DMS53 (cell line): Measurements from ENCODE around the gene UTRN.

Experiments
- DNase-seq: peaks from one replicate; lab custom pipeline; 2025; lab: John Stamatoyannopoulos, UW

The UTRN gene

DNA sequence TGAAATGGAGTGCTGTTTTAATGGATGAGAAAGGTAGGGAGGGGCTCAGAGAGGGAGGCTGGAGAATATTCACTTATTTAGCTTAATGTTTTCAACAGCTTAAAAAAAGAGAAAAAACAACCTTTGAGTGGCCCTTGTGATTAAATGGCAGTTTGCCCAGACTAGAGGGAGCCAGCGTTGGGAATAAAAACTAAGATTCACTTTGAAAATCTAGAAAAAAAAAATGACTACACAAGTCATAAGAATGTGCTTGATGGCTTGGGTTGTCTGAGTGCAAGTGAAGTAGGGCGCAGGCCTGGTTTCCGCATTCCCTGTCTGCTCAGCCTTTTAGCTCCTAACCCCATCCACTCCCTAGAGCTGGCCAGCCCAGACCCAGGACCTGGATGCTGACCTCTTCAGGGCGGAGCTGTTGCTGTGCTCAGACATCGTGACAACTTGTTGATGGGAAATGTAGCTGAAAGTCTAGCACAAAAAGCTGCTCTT, 28.9 kb downstream of the UTRN start:
- peak; percentile 44 for DNase-seq

DNA sequence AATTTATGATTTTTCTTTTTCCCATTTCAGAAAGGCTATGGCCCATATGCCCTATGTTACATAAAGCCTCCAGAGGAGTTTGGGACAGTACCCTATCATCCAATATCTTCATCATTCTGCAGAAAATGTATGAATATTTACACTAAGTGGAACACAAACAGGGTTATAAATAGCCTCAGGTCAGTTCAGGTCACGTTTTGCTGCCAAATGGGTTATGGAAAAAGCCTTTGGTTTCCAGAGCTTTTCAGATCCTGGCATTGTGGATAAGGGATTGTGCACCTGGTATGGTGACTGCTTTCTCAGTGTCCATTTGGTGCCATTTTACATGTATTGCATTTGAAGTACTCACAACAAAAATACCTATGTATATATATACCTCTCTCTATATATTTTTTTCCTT, 29.4 kb downstream of the UTRN start:
- peak; percentile 14 for DNase-seq

DNA sequence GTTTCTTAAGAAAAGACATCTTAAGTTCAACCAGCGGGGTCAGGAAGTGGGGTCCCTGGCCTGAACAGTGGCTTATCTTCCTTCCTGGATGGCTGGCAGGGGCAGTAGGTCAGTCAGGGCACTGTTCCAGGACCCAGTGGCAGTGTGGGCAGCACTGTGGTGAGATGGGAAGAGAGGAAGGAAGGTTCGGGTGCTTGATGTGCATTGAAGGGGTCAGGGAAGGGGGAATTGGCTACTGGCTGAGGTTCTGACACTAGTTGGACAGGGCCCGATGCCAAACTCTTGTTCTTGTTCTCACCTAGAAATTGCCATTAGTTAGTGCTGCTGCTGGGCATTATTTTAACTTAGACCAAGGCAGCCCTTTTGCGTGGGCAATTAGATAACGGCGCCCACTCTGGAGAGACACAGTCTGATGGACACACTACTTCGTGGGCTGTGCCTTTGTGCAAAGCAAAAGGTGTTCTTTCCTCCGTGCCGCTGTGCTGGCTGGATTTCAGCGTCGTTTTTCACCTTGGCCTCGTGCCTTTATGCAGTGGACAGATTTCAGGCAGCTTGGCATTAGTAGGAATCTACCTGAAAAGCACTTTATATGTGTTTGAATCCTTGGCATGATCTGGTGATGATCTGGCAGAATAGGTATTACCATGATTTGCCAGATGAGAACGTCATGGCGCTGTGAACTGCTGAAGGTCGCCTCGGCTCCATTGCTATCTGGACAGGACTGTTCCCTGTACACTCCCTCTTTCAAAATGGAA, 30.3 kb downstream of the UTRN start:
- DNase-seq = no peak

DNA sequence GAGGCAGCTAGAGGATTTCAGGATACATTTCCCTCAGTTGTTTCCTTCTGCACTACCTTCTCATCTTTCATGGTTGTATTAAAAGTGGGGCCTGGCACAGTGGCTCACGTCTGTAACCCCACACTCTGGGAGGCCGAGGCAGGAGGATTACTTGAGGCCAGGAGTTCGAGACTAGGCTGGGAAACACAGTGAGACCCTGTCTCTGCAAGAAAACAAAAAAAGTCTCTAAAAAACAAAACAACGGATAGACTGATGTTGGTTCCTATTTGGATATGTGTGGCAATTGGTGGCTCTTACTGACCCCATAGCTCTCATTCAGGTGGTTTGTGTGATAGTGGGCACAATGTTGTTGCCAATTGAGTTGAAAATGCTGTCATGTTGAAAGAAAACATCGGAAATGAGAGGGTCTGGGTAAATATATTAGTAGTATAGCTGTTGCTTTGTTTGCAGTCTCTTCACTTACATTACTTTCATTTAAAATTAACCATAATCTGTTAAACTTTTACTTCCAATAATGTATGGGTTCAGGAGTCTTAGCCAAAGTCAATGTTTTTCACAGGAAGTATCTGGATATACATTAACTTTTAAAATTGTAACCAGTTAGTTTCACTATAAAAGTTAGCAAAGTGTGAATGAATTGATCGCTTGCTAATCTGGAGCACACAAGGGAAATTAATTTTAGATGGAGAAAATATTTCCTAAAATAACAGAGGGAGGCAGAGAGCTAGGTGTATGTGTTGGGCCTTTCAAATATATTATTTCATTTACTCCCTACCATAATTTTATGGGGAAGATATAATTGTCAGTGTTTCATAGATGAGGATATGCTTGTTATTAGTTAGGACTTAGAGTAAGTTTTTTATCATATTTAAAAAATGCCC, 31.1 kb downstream of the UTRN start:
- no peak for DNase-seq

DNA sequence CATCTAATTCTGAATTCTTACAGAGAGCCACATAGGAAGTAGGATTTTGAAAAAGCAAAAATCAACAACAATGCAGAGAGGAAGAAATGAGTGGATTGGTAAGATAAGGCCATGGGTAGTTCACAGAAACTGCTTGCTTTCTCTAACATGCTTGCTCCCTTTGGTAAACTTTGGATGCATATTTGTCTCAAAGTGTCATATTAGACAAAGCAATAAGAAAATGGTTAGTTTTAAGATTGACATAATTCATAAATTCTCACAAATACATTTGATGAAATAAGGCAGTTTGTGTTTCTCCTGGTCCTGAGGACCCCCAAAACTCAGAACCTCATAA, 31.7 kb downstream of the UTRN start:
- no peak for DNase-seq

DNA sequence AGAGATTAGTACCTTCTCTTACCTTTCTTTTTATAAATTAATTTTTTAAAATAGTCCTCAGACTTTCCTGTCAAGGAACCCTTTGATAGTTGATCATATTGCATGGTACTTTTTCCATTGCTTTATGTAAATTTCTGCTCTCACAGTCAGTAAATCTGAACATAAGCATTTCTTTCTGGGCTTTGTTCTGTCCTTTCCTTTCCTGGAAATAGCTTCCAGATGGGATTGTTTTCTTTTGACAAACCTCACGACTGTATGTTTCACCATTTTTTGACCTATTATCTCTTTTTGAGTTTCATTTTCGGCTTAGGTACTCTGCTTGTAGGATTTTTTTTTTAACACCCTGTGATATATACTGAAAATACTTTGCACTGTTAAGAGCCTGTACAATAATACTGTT, 32.6 kb downstream of the UTRN start:
- no peak for DNase-seq

DNA sequence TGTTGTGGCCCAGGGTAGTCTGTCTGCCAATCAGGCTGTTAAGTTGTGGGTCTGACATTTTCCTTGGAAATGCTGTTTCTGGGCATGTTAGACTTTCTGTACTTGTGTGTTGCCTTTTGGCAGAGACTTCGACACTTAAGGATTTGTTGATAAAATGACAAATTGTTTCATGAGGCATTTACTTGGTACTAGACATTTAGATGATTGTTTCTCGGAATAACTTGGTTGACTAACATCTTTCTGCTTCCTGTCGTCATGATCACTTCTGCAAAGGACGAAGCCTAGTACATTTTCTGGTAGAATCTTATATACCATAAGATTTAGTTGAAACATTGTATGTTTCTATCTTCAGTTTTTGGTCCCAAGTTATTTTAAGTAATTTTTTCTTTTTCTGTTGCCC, 34.1 kb downstream of the UTRN start:
- no peak for DNase-seq

DNA sequence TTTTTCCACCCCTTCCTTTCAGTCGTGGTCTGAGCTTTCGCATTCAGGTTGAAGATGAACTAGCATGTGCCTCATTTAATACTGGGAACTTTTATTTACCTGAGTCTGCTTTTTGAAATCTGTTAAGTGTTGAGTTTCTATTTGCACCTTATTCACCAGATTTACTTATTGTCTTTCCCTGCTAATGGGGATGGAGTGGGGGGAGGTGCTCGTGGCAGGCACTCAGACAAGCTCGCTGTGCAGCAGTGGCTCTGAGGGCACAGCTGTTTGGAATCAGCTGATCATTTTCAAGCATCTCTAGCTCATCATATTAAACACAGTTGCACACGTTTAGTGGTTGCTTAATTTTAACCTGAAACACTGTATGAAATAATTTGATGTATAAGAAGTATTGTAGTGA, 35.6 kb downstream of the UTRN start:
- peak; percentile 54 for DNase-seq

DNA sequence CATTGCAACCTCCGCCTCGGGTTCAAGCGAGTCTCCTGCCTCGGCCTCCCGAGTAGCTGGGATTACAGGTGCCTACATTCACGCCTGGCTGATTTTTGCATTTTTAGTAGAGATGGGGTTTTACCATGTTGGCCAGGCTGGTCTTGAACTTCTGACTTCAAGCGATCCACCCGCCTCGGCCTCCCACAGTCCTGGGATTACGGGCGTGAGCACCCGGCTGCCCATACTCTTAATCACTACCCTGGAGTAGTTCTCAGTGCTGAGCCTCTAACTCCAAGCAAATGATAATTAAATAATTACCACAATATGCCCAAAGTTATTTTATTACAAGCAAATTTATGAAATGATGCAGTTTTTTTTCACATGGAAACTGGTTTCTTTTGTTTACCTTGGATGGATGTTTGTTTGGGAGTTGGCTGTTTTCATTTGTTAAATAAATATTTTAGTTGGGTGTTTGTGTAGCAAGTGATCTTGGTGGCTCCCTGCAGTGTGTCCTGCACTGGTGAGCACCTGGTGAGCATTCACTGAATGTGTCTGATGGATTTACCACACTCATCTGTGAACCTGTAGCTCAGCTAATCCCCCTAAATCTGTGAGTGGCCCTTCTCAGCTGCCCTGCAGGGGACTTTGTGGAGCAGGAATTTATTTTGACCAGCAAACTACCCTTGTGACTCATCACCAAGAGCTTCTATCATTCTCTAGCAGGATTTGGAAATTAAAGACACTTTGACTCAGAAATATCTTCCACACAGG, 36.9 kb downstream of the UTRN start:
- peak; percentile 74 for DNase-seq

DNA sequence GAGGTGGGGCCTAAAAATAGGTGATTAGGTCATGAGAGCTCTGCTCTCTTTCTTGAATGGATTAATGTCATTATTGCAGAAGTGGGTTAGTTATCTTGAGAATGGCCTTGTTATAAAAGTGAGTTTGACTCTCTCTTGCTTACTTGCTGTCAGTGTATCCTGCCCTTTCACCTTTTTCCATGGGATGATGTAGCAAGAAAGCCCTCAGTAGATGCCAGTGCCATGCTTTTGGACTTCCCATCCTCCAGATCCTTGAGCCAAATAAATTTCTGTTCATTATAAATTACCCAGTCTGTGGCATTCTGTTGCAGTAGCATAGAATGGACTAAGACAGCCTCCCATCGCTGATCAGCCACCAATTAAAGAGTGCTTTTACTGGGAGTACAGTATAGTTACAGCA, 40.1 kb downstream of the UTRN start:
- DNase-seq = no peak

DNA sequence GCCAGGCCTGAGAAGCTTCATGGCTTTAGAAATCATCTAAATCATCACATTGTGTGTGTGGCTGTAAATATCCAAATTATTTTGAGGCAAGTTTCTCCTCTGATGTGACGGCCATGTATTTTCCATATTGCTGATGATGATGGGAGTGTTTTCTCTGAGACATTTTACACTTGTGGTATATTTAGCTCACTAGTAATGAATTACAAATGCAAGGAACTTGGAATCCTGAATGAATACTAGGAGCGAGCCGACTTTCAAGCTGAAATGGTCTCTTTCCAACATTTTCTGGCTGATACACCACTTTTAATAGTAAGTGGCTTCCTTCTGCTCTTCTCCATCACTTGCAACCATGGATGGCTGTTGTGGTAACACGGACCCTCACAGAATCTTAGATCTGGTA, 41.3 kb downstream of the UTRN start:
- no peak for DNase-seq

DNA sequence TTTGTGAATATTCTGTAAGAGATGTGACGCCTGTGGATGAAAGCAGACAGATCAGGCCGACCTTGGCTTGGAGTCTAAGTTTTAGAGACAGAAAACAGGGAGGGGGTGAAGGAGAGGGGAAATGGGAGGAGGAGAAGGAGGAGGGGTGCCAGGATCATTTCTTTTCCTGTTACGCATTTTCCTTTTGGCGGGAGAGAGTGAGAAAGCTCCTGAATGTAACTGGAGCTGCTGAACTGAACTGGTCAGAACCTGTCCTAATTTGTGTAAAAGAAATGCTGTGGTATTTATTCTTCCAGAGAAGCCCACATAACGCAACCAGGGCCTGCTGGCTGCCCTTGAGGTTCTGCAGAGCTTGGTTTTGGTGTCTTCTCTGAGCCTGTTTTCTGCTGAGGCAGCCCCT, 41.9 kb downstream of the UTRN start:
- DNase-seq = no peak

DNA sequence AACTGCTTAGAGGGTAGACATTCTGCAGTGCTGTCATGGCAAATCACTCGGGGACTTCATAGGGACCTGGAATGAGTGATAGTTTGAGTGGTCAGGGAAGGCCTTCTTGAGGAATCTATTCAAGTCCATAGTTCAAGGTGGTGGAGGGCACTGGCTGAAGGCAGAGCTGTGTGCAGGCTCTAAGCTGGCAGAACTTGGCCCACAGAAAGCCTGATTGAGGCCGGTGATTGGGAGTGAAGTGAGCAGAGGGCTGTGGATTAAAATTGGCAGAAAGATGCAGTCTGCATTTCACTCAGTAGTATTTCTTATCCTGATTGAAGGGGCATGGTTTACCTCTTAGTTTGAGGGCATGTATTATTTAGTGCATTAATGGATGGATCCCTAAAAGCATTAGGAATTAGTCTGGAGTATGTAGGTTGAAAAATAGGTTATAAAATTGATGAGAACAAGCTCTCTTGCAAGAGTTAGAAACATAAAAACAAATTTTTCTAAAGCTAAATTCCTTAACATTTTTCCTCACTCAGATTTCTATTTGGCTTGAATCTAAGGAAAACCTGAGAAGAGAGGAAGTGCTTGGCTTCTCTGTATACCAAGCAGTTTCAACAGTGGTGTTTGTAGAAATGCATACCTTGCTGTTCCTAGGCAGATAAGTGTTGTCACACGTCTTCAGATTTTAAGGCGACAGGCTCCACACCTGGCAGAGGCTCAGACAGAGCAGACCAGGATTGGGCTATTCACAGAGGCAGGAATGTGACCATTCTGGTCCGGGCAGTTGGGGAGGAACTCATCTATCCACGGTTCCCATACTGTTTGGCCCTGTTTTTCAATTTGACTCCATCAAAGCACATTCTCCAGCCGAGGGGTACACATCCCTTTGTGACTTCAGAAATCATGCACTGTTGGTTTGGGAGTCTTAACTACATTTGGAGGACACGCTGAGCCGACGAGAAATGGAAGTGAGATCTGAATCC, 45.2 kb downstream of the UTRN start:
- DNase-seq = peak; percentile 79

DNA sequence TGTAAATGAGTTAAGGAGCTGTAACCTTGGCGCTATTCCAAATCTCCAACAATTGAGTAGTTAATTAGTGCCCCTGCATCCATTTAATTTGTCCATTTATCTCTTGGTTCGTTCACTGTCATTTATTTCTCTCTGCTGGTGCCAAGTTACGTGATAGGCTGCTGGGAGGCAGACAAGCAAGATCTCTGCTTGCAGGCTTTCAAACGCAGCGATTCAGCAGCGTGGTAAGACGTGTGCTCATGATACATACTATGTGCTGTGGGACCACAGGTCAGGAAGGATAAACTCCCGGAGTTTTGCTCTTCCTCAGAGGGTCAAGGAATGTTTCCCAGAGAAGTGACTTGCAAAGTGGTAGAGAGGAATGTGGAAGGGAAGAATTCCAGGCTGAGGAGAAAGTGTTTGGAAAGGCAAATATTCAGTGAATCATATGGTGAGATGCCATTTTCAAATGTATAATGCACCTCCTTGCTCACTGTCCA, 46.4 kb downstream of the UTRN start:
- peak; percentile 32 for DNase-seq

DNA sequence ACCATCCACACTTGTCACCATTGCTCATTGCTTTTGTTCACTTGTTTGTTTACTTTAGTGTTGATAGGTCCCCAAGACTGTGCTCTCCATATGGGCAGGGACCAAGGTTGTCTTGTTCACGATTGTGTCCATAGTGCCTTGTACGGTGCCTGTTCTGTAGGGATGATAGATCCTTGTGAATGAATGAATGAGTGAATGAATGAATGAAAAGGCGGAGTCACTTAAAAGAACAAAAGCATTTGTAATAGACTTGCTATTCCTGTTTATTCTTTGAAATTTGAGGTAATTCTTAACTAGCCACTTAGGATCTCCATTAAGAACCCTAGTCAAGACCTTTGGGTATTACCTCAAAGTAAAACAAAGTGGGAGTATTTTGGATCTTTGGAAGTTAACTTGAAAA, 47.0 kb downstream of the UTRN start:
- no peak for DNase-seq

DNA sequence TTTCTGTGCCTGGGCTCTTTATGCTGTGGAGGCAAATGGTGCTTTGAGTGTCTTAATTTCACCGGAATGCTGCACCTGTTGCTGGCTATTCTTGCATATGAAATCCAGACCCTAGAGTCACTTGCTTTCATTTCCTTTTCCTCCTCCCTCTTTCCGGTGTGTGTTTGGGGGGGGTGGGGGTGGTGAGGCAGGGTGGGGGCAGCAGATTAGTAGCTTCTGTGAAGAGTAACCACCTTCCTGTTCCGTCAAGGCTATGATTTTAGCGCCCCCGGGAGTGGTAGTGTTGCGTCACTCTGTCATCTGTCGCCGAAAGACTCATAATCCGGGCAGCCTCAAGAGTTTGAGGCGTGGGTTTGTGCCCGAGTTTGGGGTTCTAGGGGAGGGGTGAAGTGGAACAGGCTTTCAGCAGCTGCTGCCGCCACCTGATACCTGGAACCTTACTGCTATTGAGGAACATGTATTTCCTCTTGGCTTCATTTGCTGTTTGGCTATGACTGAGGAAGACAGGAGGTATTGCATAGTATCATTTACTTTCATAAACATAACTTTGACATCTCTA, 49.1 kb downstream of the UTRN start:
- DNase-seq = no peak
